Prostate gland (tissue), 2 donors: ENCODE measurements around the gene KIAA1671. TPM values are rescaled to one million over a fixed set of nuclear protein-coding genes. Genes with fewer than 3 reads are reported as not detected.

ENCODE experiments used
- DNase-seq: peaks from one replicate; pipeline ENCODE4 v3.0.0-alpha.2; 2019; ENCODE audit warnings: low spot score
- H3K27ac ChIP-seq, 2 donors: fragments of 200-600 bp; sonication (generic); 2 replicates each; pipeline ENCODE4 v1.5.1; 2017 to 2019
- H3K27me3 ChIP-seq: fragments of 200-600 bp; sonication (generic); replicated peaks from 2 replicates; pipeline ENCODE4 v1.5.1; 2019; ENCODE audit not compliant: insufficient read depth
- H3K36me3 ChIP-seq, 2 donors: fragments of 200-600 bp; sonication (generic); 1 replicate in 1 of 2; 2 replicates in 1 of 2; pipeline versions ENCODE4 v1.5.1 to v1.8.1; 2017 to 2019
- H3K4me1 ChIP-seq: fragments of 200-600 bp; sonication (generic); replicated peaks from 2 replicates; pipeline ENCODE4 v1.5.1; 2019
- H3K4me3 ChIP-seq, 2 donors: fragments of 200-600 bp; sonication (generic); 2 replicates each; pipeline ENCODE4 v1.5.1; 2017 to 2019
- H3K9me3 ChIP-seq: fragments of 200-600 bp; sonication (generic); 2 replicates; pipeline ENCODE4 v1.5.1; 2017
- CTCF ChIP-seq, 4 experiments: fragments of 200-600 bp in 2 of 4; fragments of 450-650 bp in 2 of 4; sonication (generic) in 2 of 4; IDR thresholded peaks; 1 replicate in 3 of 4; 2 replicates in 1 of 4; pipeline ENCODE4 v1.5.1; 2016 to 2019; ENCODE audit warnings: antibody characterized with exemption in 4 of 4, mild to moderate bottlenecking in 2 of 4, moderate library complexity in 2 of 4
- POLR2A ChIP-seq: fragments of 450-650 bp; IDR thresholded peaks from one replicate; pipeline ENCODE4 v1.6.1; 2016; ENCODE audit warnings: antibody characterized with exemption, mild to moderate bottlenecking
- POLR2AphosphoS5 ChIP-seq: sonication (generic); formaldehyde crosslinking; IDR thresholded peaks from one replicate; pipeline ENCODE4 v1.6.1; 2017; ENCODE audit warnings: antibody characterized with exemption
- WGBS: methylation state at CpG from one replicate; pipeline ENCODE4 v1.1.5; 2018; 5-methylcytosine and 5-hydroxymethylcytosine counted together
- intact Hi-C: fragments of 100-400 bp; cut with DNase I; formaldehyde crosslinking; loops from one replicate; pipeline ENCODE4 v1.14.2; 2022
- total RNA-seq, 2 donors: library from RNA; depleted of rRNA; stranded (reverse); fragments of >200 nt; gene quantifications; one replicate each; pipeline ENCODE4 v1.1.0, GENCODE V29; 2016

KIAA1671 gene
- total RNA-seq, 2 donors from 2014 or later = 44.8 to 53.1 TPM

GRCh38 chr22:24965822-24966626 lies 13.5 kb downstream of the KIAA1671 start:
- TF ChIP-seq POLR2A (no peak), POLR2AphosphoS5 (peak; percentile 24)
- peak overlapping the region; percentile 47 to 59 for H3K27ac ChIP-seq
- peak; percentile 43 for DNase-seq
- H3K4me1 ChIP-seq = peaks cover 14% of the 10 kb centered on the region
- H3K36me3 ChIP-seq = no peaks in the 10 kb centered on the region
- no peak overlapping the region for H3K4me3 ChIP-seq
- intact Hi-C loops = no loop called here
- no peaks in the 10 kb centered on the region for H3K27me3 ChIP-seq
- H3K9me3 ChIP-seq = no peaks in the 10 kb centered on the region
- 42% methylated on average over 9 of the region's 9 CpGs for WGBS

GRCh38 chr22:24968066-24968561 lies 15.6 kb downstream of the KIAA1671 start:
- Histone ChIP-seq H3K4me3 (no peak overlapping the region), H3K27ac (peak overlapping the region; percentile 24 to 89), H3K9me3 (no peaks in the 10 kb centered on the region), H3K4me1 (peaks cover 14% of the 10 kb centered on the region), H3K36me3 (no peaks in the 10 kb centered on the region), H3K27me3 (no peaks in the 10 kb centered on the region)
- WGBS = 62% methylated on average over 4 of the region's 8 CpGs
- TF ChIP-seq CTCF (IDR thresholded peaks at IDR 0.05) (no peak), POLR2AphosphoS5 (peak; percentile 20)
- intact Hi-C loops = no loop called here
- peak; percentile 55 for DNase-seq

GRCh38 chr22:24969560-24970301 lies 17.2 kb downstream of the KIAA1671 start:
- Histone ChIP-seq H3K27me3 (no peaks in the 10 kb centered on the region), H3K4me3 (no peak overlapping the region), H3K9me3 (no peaks in the 10 kb centered on the region), H3K27ac (peak overlapping the region; percentile 86 to 89), H3K4me1 (peaks cover 14% of the 10 kb centered on the region), H3K36me3 (no peaks in the 10 kb centered on the region)
- WGBS = 19% methylated on average over 12 of the region's 12 CpGs
- peak; percentile 91 for DNase-seq
- TF ChIP-seq CTCF (IDR thresholded peaks at IDR 0.05) (no peak), POLR2A (no peak), POLR2AphosphoS5 (peak; percentile 92)
- intact Hi-C loops = no loop called here

GRCh38 chr22:24972369-24972768 lies 19.9 kb downstream of the KIAA1671 start:
- Histone ChIP-seq H3K27ac (no peak overlapping the region), H3K36me3 (no peaks in the 10 kb centered on the region), H3K9me3 (no peaks in the 10 kb centered on the region), H3K4me3 (no peak overlapping the region), H3K27me3 (no peaks in the 10 kb centered on the region), H3K4me1 (peaks cover 25% of the 10 kb centered on the region)
- intact Hi-C loops = no loop called here
- no peak for DNase-seq
- 97% methylated on average over 2 of the region's 2 CpGs for WGBS
- no peak for TF ChIP-seq CTCF (IDR thresholded peaks at IDR 0.05)
- no peak for TF ChIP-seq POLR2AphosphoS5

GRCh38 chr22:24973872-24974271 lies 21.4 kb downstream of the KIAA1671 start:
- DNase-seq = no peak
- Histone ChIP-seq H3K27ac (no peak overlapping the region), H3K36me3 (no peaks in the 10 kb centered on the region), H3K4me3 (no peak overlapping the region), H3K27me3 (no peaks in the 10 kb centered on the region), H3K4me1 (peaks cover 23% of the 10 kb centered on the region), H3K9me3 (no peaks in the 10 kb centered on the region)
- no peak for TF ChIP-seq POLR2AphosphoS5
- TF ChIP-seq CTCF (IDR thresholded peaks at IDR 0.05) = no peak
- TF ChIP-seq POLR2A = no peak
- 80% methylated on average over 6 of the region's 6 CpGs for WGBS
- intact Hi-C loops = no loop called here
